Karpas-422 (cell line): ENCODE data around the gene THUMPD3. TPM values are rescaled to one million over a fixed set of nuclear protein-coding genes. Genes with fewer than 3 reads are reported as not detected.

ENCODE experiments used
- DNase-seq: peaks from one replicate; pipeline ENCODE4 v3.0.0-alpha.2; 2015
- H2AFZ ChIP-seq: fragments of 200-600 bp; sonication (generic); 2 replicates; pipeline ENCODE4 v1.6.1; 2014; ENCODE audit warnings: antibody characterized with exemption, low read length, mixed read lengths
- H3K27ac ChIP-seq: fragments of 200-600 bp; sonication (generic); 2 replicates; pipeline ENCODE4 v1.5.1; 2014; ENCODE audit warnings: mild to moderate bottlenecking, low read length, moderate library complexity
- H3K27me3 ChIP-seq: fragments of 200-600 bp; sonication (generic); 2 replicates; pipeline ENCODE4 v1.6.1; 2014; ENCODE audit warnings: low read length, mixed read lengths
- H3K36me3 ChIP-seq: fragments of 200-600 bp; sonication (generic); 2 replicates; pipeline ENCODE4 v1.6.1; 2014; ENCODE audit warnings: low read length, mixed read lengths; ENCODE audit not compliant: insufficient read depth
- H3K4me1 ChIP-seq: fragments of 200-600 bp; sonication (generic); 2 replicates; pipeline ENCODE4 v1.6.1; 2014; ENCODE audit warnings: mild to moderate bottlenecking, low read length, mixed read lengths
- H3K4me2 ChIP-seq: fragments of 200-600 bp; sonication (generic); 2 replicates; pipeline ENCODE4 v1.6.1; 2014; ENCODE audit warnings: low read length, low read depth, mild to moderate bottlenecking; ENCODE audit not compliant: poor library complexity, severe bottlenecking
- H3K4me3 ChIP-seq: fragments of 200-600 bp; sonication (generic); 2 replicates; pipeline ENCODE4 v1.5.1; 2014; ENCODE audit warnings: mild to moderate bottlenecking, antibody characterized with exemption, low read length, mixed read lengths
- H3K79me2 ChIP-seq: fragments of 200-600 bp; sonication (generic); 2 replicates; pipeline ENCODE4 v1.6.1; 2014; ENCODE audit warnings: mild to moderate bottlenecking, low read length, mixed read lengths
- H3K9ac ChIP-seq: fragments of 200-600 bp; sonication (generic); 2 replicates; pipeline ENCODE4 v1.6.0; 2014; ENCODE audit warnings: low read length
- H3K9me2 ChIP-seq: fragments of 200-600 bp; sonication (generic), shearing (Covaris generic); replicated peaks from 2 replicates; pipeline ENCODE4 v1.6.0; 2014; ENCODE audit warnings: mild to moderate bottlenecking, low read length, moderate library complexity; ENCODE audit not compliant: insufficient read depth
- H3K9me3 ChIP-seq: fragments of 300-700, 200-600 bp; sonication (generic); 2 replicates; pipeline ENCODE4 v1.6.1; 2014; ENCODE audit warnings: low read length, mixed read lengths
- H4K20me1 ChIP-seq: fragments of 200-600 bp; sonication (generic); 2 replicates; pipeline ENCODE4 v1.6.1; 2014; ENCODE audit warnings: mild to moderate bottlenecking, antibody characterized with exemption, low read length, low read depth; ENCODE audit not compliant: insufficient read depth
- total RNA-seq: library from RNA; depleted of rRNA; stranded (reverse); fragments of >200 nt; shearing (Covaris generic); gene quantifications from 2 replicates; pipeline ENCODE4 v1.2.3, GENCODE V29; 2014; ENCODE audit warnings: low replicate concordance

THUMPD3 gene
- total RNA-seq, 1 experiment from 2014 or later: 28.2 TPM

GRCh38 chr3:9409981-9410854, 47.4 kb downstream of the THUMPD3 start:
- H3K4me2 ChIP-seq: peak overlapping the region; percentile 2
- peaks cover 52% of the 10 kb centered on the region for H3K4me1 ChIP-seq
- H3K79me2 ChIP-seq: peaks cover 100% of the 10 kb centered on the region
- H3K4me3 ChIP-seq: no peak overlapping the region
- H3K27me3 ChIP-seq: no peaks in the 10 kb centered on the region
- H3K27ac ChIP-seq: peak overlapping the region; percentile 38
- H2AFZ ChIP-seq: no peak overlapping the region
- H4K20me1 ChIP-seq: peaks cover 62% of the 10 kb centered on the region
- H3K9me2 ChIP-seq: no peaks in the 10 kb centered on the region
- no peak overlapping the region for H3K9ac ChIP-seq
- H3K9me3 ChIP-seq: no peaks in the 10 kb centered on the region
- no peak for DNase-seq
- H3K36me3 ChIP-seq: peaks cover 12% of the 10 kb centered on the region

- Histone ChIP-seq H3K36me3 (peaks cover 12% of the 10 kb centered on the region), H4K20me1 (peaks cover 60% of the 10 kb centered on the region), H3K9me3 (no peaks in the 10 kb centered on the region)
Observed at GRCh38 chr3:9411302-9411701, 48.4 kb downstream of the THUMPD3 start.

GRCh38 chr3:9412293-9412692, 49.4 kb downstream of the THUMPD3 start:
- peaks cover 12% of the 10 kb centered on the region for H3K36me3 ChIP-seq
- H3K27me3 ChIP-seq: no peaks in the 10 kb centered on the region
- no peak overlapping the region for H2AFZ ChIP-seq
- peaks cover 31% of the 10 kb centered on the region for H3K4me1 ChIP-seq
- no peaks in the 10 kb centered on the region for H3K9me2 ChIP-seq
- DNase-seq: no peak
- H4K20me1 ChIP-seq: peaks cover 55% of the 10 kb centered on the region
- H3K4me3 ChIP-seq: no peak overlapping the region
- H3K79me2 ChIP-seq: peaks cover 100% of the 10 kb centered on the region
- H3K27ac ChIP-seq: no peak overlapping the region
- H3K9me3 ChIP-seq: no peaks in the 10 kb centered on the region
- H3K9ac ChIP-seq: no peak overlapping the region
- H3K4me2 ChIP-seq: no peak overlapping the region

More at GRCh38 chr3:9411302-9411701, 48.4 kb downstream of the THUMPD3 start:
- no peaks in the 10 kb centered on the region for H3K27me3 ChIP-seq
- H3K4me1 ChIP-seq: peaks cover 41% of the 10 kb centered on the region
- no peak overlapping the region for H3K27ac ChIP-seq
- H3K4me2 ChIP-seq: no peak overlapping the region
- H3K9ac ChIP-seq: no peak overlapping the region
- H3K4me3 ChIP-seq: no peak overlapping the region
- no peaks in the 10 kb centered on the region for H3K9me2 ChIP-seq
- H2AFZ ChIP-seq: no peak overlapping the region
- peaks cover 100% of the 10 kb centered on the region for H3K79me2 ChIP-seq
- no peak for DNase-seq

GRCh38 chr3:9414826-9415225, 52.0 kb downstream of the THUMPD3 start:
- H3K4me2 ChIP-seq: no peak overlapping the region
- no peak overlapping the region for H3K4me3 ChIP-seq
- peaks cover 38% of the 10 kb centered on the region for H4K20me1 ChIP-seq
- no peaks in the 10 kb centered on the region for H3K9me3 ChIP-seq
- no peak overlapping the region for H3K27ac ChIP-seq
- H3K9ac ChIP-seq: no peak overlapping the region
- no peaks in the 10 kb centered on the region for H3K9me2 ChIP-seq
- H2AFZ ChIP-seq: no peak overlapping the region
- no peaks in the 10 kb centered on the region for H3K27me3 ChIP-seq
- H3K36me3 ChIP-seq: peaks cover 8% of the 10 kb centered on the region; the same call in 1 of the 2 replicates
- H3K4me1 ChIP-seq: peaks cover 13% of the 10 kb centered on the region
- DNase-seq: no peak
- peaks cover 99% of the 10 kb centered on the region for H3K79me2 ChIP-seq

GRCh38 chr3:9415485-9416138, 52.8 kb downstream of the THUMPD3 start:
- H3K9ac ChIP-seq: no peak overlapping the region
- peaks cover 12% of the 10 kb centered on the region; the same call in 1 of the 2 replicates for H3K36me3 ChIP-seq
- H3K27ac ChIP-seq: no peak overlapping the region
- H3K4me1 ChIP-seq: peaks cover 11% of the 10 kb centered on the region; the same call in 1 of the 2 replicates
- no peaks in the 10 kb centered on the region for H3K9me3 ChIP-seq
- H3K4me2 ChIP-seq: no peak overlapping the region
- no peaks in the 10 kb centered on the region for H3K27me3 ChIP-seq
- peaks cover 38% of the 10 kb centered on the region for H4K20me1 ChIP-seq
- no peaks in the 10 kb centered on the region for H3K9me2 ChIP-seq
- no peak overlapping the region for H3K4me3 ChIP-seq
- H3K79me2 ChIP-seq: peaks cover 99% of the 10 kb centered on the region
- H2AFZ ChIP-seq: no peak overlapping the region
- no peak for DNase-seq

GRCh38 chr3:9416139-9416780, 53.4 kb downstream of the THUMPD3 start:
- H3K4me1 ChIP-seq: peaks cover 14% of the 10 kb centered on the region; the same call in 1 of the 2 replicates
- peaks cover 41% of the 10 kb centered on the region for H4K20me1 ChIP-seq
- no peak for DNase-seq
- no peak overlapping the region for H3K4me3 ChIP-seq
- no peaks in the 10 kb centered on the region for H3K27me3 ChIP-seq
- H2AFZ ChIP-seq: no peak overlapping the region
- H3K9ac ChIP-seq: no peak overlapping the region
- no peaks in the 10 kb centered on the region for H3K9me3 ChIP-seq
- H3K79me2 ChIP-seq: peaks cover 99% of the 10 kb centered on the region
- H3K36me3 ChIP-seq: peaks cover 19% of the 10 kb centered on the region; the same call in 1 of the 2 replicates
- H3K4me2 ChIP-seq: no peak overlapping the region
- H3K9me2 ChIP-seq: no peaks in the 10 kb centered on the region
- H3K27ac ChIP-seq: no peak overlapping the region

- peaks cover 46% of the 10 kb centered on the region; the same call in 1 of the 2 replicates for H3K36me3 ChIP-seq
- no peak overlapping the region for H3K9ac ChIP-seq
- DNase-seq: no peak
- H2AFZ ChIP-seq: no peak overlapping the region
- peak overlapping the region; percentile 32; the same call in 1 of the 2 replicates for H3K27ac ChIP-seq
- peaks cover 18% of the 10 kb centered on the region for H3K4me1 ChIP-seq
- peaks cover 99% of the 10 kb centered on the region for H3K79me2 ChIP-seq
- H3K4me2 ChIP-seq: no peak overlapping the region
- H3K9me2 ChIP-seq: no peaks in the 10 kb centered on the region
- no peaks in the 10 kb centered on the region for H3K9me3 ChIP-seq
- H4K20me1 ChIP-seq: peaks cover 35% of the 10 kb centered on the region
- no peaks in the 10 kb centered on the region for H3K27me3 ChIP-seq
- no peak overlapping the region for H3K4me3 ChIP-seq
Observed at GRCh38 chr3:9420850-9421549, 58.1 kb downstream of the THUMPD3 start.
